Liver (tissue), 9 donors: ENCODE measurements around the gene PPT2. TPM values are rescaled to one million over a fixed set of nuclear protein-coding genes. Genes with fewer than 3 reads are reported as not detected.

Experiments used
- DNase-seq: peaks from one replicate; pipeline ENCODE4 v3.0.0-alpha.2; 2017; ENCODE audit warnings: low spot score
- H3K27ac ChIP-seq, 2 donors: one replicate each; pipeline ENCODE4 v1.7.0; 2013; ENCODE audit warnings: inconsistent platforms in 2 of 2, low read length in 2 of 2, control low read depth in 1 of 2, low read depth in 1 of 2, mild to moderate bottlenecking in 1 of 2
- H3K27me3 ChIP-seq, 4 donors: one replicate each; pipeline versions ENCODE4 v1.6.1 to v1.7.0; 2013; ENCODE audit warnings: low read length in 3 of 4, inconsistent platforms in 1 of 4, mild to moderate bottlenecking in 1 of 4, moderate library complexity in 1 of 4; ENCODE audit not compliant: control insufficient read depth in 4 of 4, insufficient read depth in 4 of 4
- H3K36me3 ChIP-seq, 4 donors: one replicate each; pipeline versions ENCODE4 v1.6.1 to v1.7.0; 2013; ENCODE audit warnings: low read length in 3 of 4, mild to moderate bottlenecking in 3 of 4, low read depth in 1 of 4, moderate library complexity in 1 of 4; ENCODE audit not compliant: control insufficient read depth in 4 of 4, insufficient read depth in 3 of 4
- H3K4me1 ChIP-seq, 4 donors: one replicate each; pipeline versions ENCODE4 v1.6.1 to v1.7.0; 2013; ENCODE audit warnings: low read length in 3 of 4, mild to moderate bottlenecking in 3 of 4, moderate library complexity in 1 of 4; ENCODE audit not compliant: control insufficient read depth in 4 of 4, insufficient read depth in 4 of 4
- H3K4me3 ChIP-seq, 3 donors: one replicate each; pipeline versions ENCODE4 v1.6.1 to v1.7.0; 2013; ENCODE audit warnings: low read length in 3 of 3, control low read depth in 1 of 3, low read depth in 1 of 3, mild to moderate bottlenecking in 1 of 3
- H3K9ac ChIP-seq, 2 donors: one replicate each; pipeline ENCODE4 v1.7.0; 2013; ENCODE audit warnings: low read length in 2 of 2, mild to moderate bottlenecking in 2 of 2, moderate library complexity in 2 of 2, control low read depth in 1 of 2, low read depth in 1 of 2
- H3K9me3 ChIP-seq, 4 donors: one replicate each; pipeline versions ENCODE4 v1.6.1 to v1.7.0; 2013; ENCODE audit warnings: low read length in 3 of 4; ENCODE audit not compliant: control insufficient read depth in 4 of 4
- EGR1 ChIP-seq, 2 donors: IDR thresholded peaks; 2 replicates each; pipeline ENCODE4 v1.6.1; 2016 to 2018; ENCODE audit warnings: antibody characterized with exemption in 2 of 2, low read depth in 2 of 2
- FOXA2 ChIP-seq: IDR thresholded peaks from 2 replicates; pipeline ENCODE4 v1.6.1; 2016; ENCODE audit warnings: antibody characterized with exemption
- GABPA ChIP-seq, 2 donors: IDR thresholded peaks in 1 of 2; conservative IDR thresholded peaks in 1 of 2; 2 replicates each; pipeline ENCODE4 v1.6.1; 2016; ENCODE audit warnings: antibody characterized with exemption in 2 of 2, mild to moderate bottlenecking in 1 of 2, moderate library complexity in 1 of 2
- HNF4A ChIP-seq, 2 donors: conservative IDR thresholded peaks; 2 replicates each; pipeline ENCODE4 v1.6.1; 2016; ENCODE audit warnings: antibody characterized with exemption in 2 of 2, mild to moderate bottlenecking in 2 of 2
- HNF4G ChIP-seq: IDR thresholded peaks from 2 replicates; pipeline ENCODE4 v1.6.1; 2016; ENCODE audit warnings: antibody characterized with exemption
- JUND ChIP-seq, 2 donors: IDR thresholded peaks; 2 replicates each; pipeline ENCODE4 v1.6.1; 2016; ENCODE audit warnings: antibody characterized with exemption in 2 of 2
- MAX ChIP-seq: IDR thresholded peaks from 2 replicates; pipeline ENCODE4 v1.6.1; 2016; ENCODE audit warnings: antibody characterized with exemption
- NR2F2 ChIP-seq: IDR thresholded peaks from 2 replicates; pipeline ENCODE4 v1.6.1; 2016; ENCODE audit warnings: antibody characterized with exemption
- RAD21 ChIP-seq, 2 donors: IDR thresholded peaks; 2 replicates each; pipeline ENCODE4 v1.6.1; 2016; ENCODE audit warnings: antibody characterized with exemption in 2 of 2, mild to moderate bottlenecking in 2 of 2
- SP1 ChIP-seq: IDR thresholded peaks from 2 replicates; pipeline ENCODE4 v1.6.1; 2018; ENCODE audit warnings: antibody characterized with exemption, mild to moderate bottlenecking
- TAF1 ChIP-seq: conservative IDR thresholded peaks from 2 replicates; pipeline ENCODE4 v1.6.1; 2016; ENCODE audit warnings: antibody characterized with exemption, mild to moderate bottlenecking
- YY1 ChIP-seq: IDR thresholded peaks from 2 replicates; pipeline ENCODE4 v1.6.1; 2016; ENCODE audit warnings: antibody characterized with exemption, mild to moderate bottlenecking
- WGBS: extraction: QIAGEN DNeasy Blood & Tissue Kit; methylation state at CpG from one replicate; pipeline ENCODE4 v1.1.7; 2013; 5-methylcytosine and 5-hydroxymethylcytosine counted together
- polyA plus RNA-seq, 2 donors: library from polyadenylated mRNA; stranded (reverse) in 1 of 2; unstranded in 1 of 2; fragments of 200-250 nt in 1 of 2; fragments of >200 nt in 1 of 2; fragmentation: Nextera tagmentation in 1 of 2; extraction: Ambion mirVana in 1 of 2; gene quantifications; one replicate each; pipeline versions ENCODE4 v1.2.1 to v1.2.3, GENCODE V29; 2013 to 2015
- total RNA-seq, 2 donors: library from RNA; depleted of rRNA; stranded (reverse); fragments of >200 nt; gene quantifications; one replicate each; pipeline ENCODE4 v1.2.3, GENCODE V29; 2014
- TF ChIP-seq, protein P1 (sequence below): IDR thresholded peaks from 2 replicates; pipeline ENCODE4 v1.6.1; 2016; ENCODE audit warnings: antibody characterized with exemption, mild to moderate bottlenecking
- TF ChIP-seq, protein P2 (sequence below): fragments of 150-350 bp; IDR thresholded peaks from 2 replicates; pipeline ENCODE4 v1.5.1; 2017; ENCODE audit warnings: improper control_type of control experiment, low read depth, low read length; ENCODE audit not compliant: missing input control
- donor health status: healthy.
- donor health status: healthy.
- donor health status: healthy.
- donor health status: healthy.
- donor health status: healthy.

PPT2 gene
- total and polyA plus RNA-seq, 4 donors, result 7.6 to 47.4 (median 15.1) TPM

DNA sequence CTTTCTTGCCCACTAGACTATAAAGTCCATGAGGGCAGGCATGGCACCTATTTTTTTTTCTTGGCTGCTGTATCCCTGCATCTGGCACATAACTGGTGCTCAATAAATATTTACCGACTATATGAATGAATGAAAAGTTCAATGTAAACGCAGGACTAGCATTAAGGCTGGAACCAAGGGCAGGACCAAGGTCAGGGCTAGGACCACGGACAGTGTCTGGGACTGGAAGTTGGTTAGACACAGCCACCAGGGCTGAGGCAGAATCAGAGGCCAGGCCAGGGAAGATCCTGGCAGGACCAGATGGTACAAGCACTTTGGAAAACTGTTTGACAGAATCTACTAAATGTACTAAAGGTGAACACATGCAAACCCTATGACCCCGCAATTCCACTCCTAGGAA lies 48.5 kb upstream of the PPT2 start:
- DNase-seq, result no peak
- H3K27ac ChIP-seq, result no peak overlapping the region
- no peaks in the 10 kb centered on the region for H3K9me3 ChIP-seq
- peaks cover 0 to 2% (median 0%) of the 10 kb centered on the region in 4 donors for H3K27me3 ChIP-seq
- no peak overlapping the region for H3K9ac ChIP-seq
- peaks cover 0 to 2% (median under 1%) of the 10 kb centered on the region in 4 donors for H3K4me1 ChIP-seq
- no peaks in the 10 kb centered on the region for H3K36me3 ChIP-seq
- no peak for TF ChIP-seq EGR1 (IDR thresholded peaks at IDR 0.05; ENCODE audit: low read depth in 2 of 2)
- TF ChIP-seq, protein P1, sequence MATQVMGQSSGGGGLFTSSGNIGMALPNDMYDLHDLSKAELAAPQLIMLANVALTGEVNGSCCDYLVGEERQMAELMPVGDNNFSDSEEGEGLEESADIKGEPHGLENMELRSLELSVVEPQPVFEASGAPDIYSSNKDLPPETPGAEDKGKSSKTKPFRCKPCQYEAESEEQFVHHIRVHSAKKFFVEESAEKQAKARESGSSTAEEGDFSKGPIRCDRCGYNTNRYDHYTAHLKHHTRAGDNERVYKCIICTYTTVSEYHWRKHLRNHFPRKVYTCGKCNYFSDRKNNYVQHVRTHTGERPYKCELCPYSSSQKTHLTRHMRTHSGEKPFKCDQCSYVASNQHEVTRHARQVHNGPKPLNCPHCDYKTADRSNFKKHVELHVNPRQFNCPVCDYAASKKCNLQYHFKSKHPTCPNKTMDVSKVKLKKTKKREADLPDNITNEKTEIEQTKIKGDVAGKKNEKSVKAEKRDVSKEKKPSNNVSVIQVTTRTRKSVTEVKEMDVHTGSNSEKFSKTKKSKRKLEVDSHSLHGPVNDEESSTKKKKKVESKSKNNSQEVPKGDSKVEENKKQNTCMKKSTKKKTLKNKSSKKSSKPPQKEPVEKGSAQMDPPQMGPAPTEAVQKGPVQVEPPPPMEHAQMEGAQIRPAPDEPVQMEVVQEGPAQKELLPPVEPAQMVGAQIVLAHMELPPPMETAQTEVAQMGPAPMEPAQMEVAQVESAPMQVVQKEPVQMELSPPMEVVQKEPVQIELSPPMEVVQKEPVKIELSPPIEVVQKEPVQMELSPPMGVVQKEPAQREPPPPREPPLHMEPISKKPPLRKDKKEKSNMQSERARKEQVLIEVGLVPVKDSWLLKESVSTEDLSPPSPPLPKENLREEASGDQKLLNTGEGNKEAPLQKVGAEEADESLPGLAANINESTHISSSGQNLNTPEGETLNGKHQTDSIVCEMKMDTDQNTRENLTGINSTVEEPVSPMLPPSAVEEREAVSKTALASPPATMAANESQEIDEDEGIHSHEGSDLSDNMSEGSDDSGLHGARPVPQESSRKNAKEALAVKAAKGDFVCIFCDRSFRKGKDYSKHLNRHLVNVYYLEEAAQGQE, result peak; percentile 51
- H3K4me3 ChIP-seq, result no peak overlapping the region
- WGBS, result 76% methylated on average over 4 of the region's 4 CpGs

- no peak overlapping the region for H3K4me3 ChIP-seq
- no peak for DNase-seq
- H3K27me3 ChIP-seq, result peaks cover 0 to 2% (median 0%) of the 10 kb centered on the region in 4 donors
- peak overlapping the region in 1 of 2 donors; percentile 19 for H3K27ac ChIP-seq
- peaks cover 3 to 9% (median 5%) of the 10 kb centered on the region in 4 donors for H3K4me1 ChIP-seq
- H3K9ac ChIP-seq, result no peak overlapping the region
- TF ChIP-seq EGR1 (IDR thresholded peaks at IDR 0.05; ENCODE audit: low read depth in 2 of 2), result no peak
- no peak for TF ChIP-seq RAD21 (IDR thresholded peaks at IDR 0.05)
- no peak for TF ChIP-seq GABPA (IDR thresholded peaks at IDR 0.05 in 1 of 2, conservative IDR thresholded peaks at IDR 0.05 in 1 of 2)
- TF ChIP-seq HNF4G, result no peak
- TF ChIP-seq TAF1, result no peak
- no peak for TF ChIP-seq NR2F2
- TF ChIP-seq FOXA2, result no peak
- TF ChIP-seq, protein P2, sequence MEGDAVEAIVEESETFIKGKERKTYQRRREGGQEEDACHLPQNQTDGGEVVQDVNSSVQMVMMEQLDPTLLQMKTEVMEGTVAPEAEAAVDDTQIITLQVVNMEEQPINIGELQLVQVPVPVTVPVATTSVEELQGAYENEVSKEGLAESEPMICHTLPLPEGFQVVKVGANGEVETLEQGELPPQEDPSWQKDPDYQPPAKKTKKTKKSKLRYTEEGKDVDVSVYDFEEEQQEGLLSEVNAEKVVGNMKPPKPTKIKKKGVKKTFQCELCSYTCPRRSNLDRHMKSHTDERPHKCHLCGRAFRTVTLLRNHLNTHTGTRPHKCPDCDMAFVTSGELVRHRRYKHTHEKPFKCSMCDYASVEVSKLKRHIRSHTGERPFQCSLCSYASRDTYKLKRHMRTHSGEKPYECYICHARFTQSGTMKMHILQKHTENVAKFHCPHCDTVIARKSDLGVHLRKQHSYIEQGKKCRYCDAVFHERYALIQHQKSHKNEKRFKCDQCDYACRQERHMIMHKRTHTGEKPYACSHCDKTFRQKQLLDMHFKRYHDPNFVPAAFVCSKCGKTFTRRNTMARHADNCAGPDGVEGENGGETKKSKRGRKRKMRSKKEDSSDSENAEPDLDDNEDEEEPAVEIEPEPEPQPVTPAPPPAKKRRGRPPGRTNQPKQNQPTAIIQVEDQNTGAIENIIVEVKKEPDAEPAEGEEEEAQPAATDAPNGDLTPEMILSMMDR, result no peak
- no peak for TF ChIP-seq HNF4A (conservative IDR thresholded peaks at IDR 0.05)
- no peak for TF ChIP-seq MAX
- TF ChIP-seq JUND (IDR thresholded peaks at IDR 0.05), result no peak
- TF ChIP-seq YY1, result no peak
- no peak for TF ChIP-seq SP1
- WGBS, result 85% methylated on average over 1 of the region's 1 CpG
- no peaks in the 10 kb centered on the region for H3K9me3 ChIP-seq
- H3K36me3 ChIP-seq, result no peaks in the 10 kb centered on the region
These were observed 46.5 kb upstream of the PPT2 start for GRCh38 chr6:32107406-32107805.
